SK-N-SH (cell line): ENCODE results near the gene KRT39. TPM values are rescaled to one million over a fixed set of nuclear protein-coding genes. Genes with fewer than 3 reads are reported as not detected.

ENCODE experiments used
- CTCF ChIA-PET: fragments of 300-600, 350-600 bp; formaldehyde crosslinking; extraction: SDS; loops from one replicate; lab custom pipeline; 2021; lab: Yijun Ruan, JAX
- POLR2A ChIA-PET: fragments of 350-600 bp; sonication (Branson Sonifier 250); formaldehyde crosslinking; extraction: SDS; loops from one replicate; lab custom pipeline; 2020; ENCODE audit warnings: antibody characterized with exemption, inconsistent platforms; lab: Yijun Ruan, JAX
- DNase-seq: peaks from one replicate; pipeline ENCODE4 v3.0.0; 2012
- H2AFZ ChIP-seq: fragments of 200-600 bp; sonication (generic); 2 replicates; pipeline ENCODE4 v1.8.1; 2016; ENCODE audit warnings: antibody characterized with exemption, mild to moderate bottlenecking, low read depth
- H3F3A ChIP-seq: fragments of 200-600 bp; sonication (generic); replicated peaks from 2 replicates; pipeline ENCODE3; 2016; ENCODE audit warnings: antibody characterized with exemption, mild to moderate bottlenecking; ENCODE audit not compliant: insufficient read depth
- H3K27ac ChIP-seq, 2 experiments: fragments of 200-500 bp in 1 of 2; fragments of 200-600 bp in 1 of 2; sonication (Bioruptor generic) in 1 of 2; sonication (generic), shearing (Covaris generic) in 1 of 2; 2 replicates each; pipeline versions ENCODE4 v1.5.1 to v1.6.1; 2014 to 2016; ENCODE audit warnings: low read depth in 2 of 2, inconsistent platforms in 1 of 2, low read length in 1 of 2, mild to moderate bottlenecking in 1 of 2, mixed read lengths in 1 of 2
- H3K27me3 ChIP-seq: fragments of 200-600 bp; sonication (generic), shearing (Covaris generic); 2 replicates; pipeline ENCODE4 v1.6.1; 2016; ENCODE audit warnings: mixed run types; ENCODE audit not compliant: insufficient read depth
- H3K36me3 ChIP-seq, 2 experiments: fragments of 200-500 bp in 1 of 2; fragments of 200-600 bp in 1 of 2; sonication (Bioruptor generic) in 1 of 2; sonication (generic) in 1 of 2; replicated peaks in 1 of 2; 2 replicates each; pipeline versions ENCODE3 to v1.5.1; 2014 to 2016; ENCODE audit warnings: low read length in 1 of 2, mild to moderate bottlenecking in 1 of 2; ENCODE audit not compliant: insufficient read depth in 2 of 2, control insufficient read depth in 1 of 2
- H3K4me1 ChIP-seq, 2 experiments: fragments of 200-500 bp in 1 of 2; fragments of 200-600 bp in 1 of 2; sonication (Bioruptor generic) in 1 of 2; sonication (generic), shearing (Covaris generic) in 1 of 2; 2 replicates each; pipeline versions ENCODE4 v1.5.1 to v1.6.1; 2014 to 2016; ENCODE audit warnings: low read depth in 1 of 2, low read length in 1 of 2, mixed run types in 1 of 2; ENCODE audit not compliant: insufficient read depth in 2 of 2, control insufficient read depth in 1 of 2
- H3K4me2 ChIP-seq: fragments of 200-600 bp; sonication (generic), shearing (Covaris generic); 2 replicates; pipeline ENCODE4 v1.6.1; 2017; ENCODE audit warnings: mixed run types
- H3K4me3 ChIP-seq, 2 experiments: fragments of 200-500 bp in 1 of 2; fragments of 200-600 bp in 1 of 2; sonication (Bioruptor generic) in 1 of 2; sonication (generic), shearing (Covaris generic) in 1 of 2; 2 replicates each; pipeline versions ENCODE4 v1.5.1 to v1.8.1; 2014 to 2016; ENCODE audit warnings: low read depth in 2 of 2, inconsistent platforms in 1 of 2, low read length in 1 of 2, mild to moderate bottlenecking in 1 of 2, mixed read lengths in 1 of 2, moderate library complexity in 1 of 2
- H3K79me2 ChIP-seq: fragments of 200-600 bp; sonication (generic); 2 replicates; pipeline ENCODE4 v1.8.1; 2017; ENCODE audit warnings: mild to moderate bottlenecking; ENCODE audit not compliant: insufficient read depth
- H3K9ac ChIP-seq: fragments of 200-600 bp; sonication (generic); 2 replicates; pipeline ENCODE4 v1.6.1; 2017; ENCODE audit warnings: mixed run types
- H3K9me2 ChIP-seq: fragments of 200-600 bp; sonication (generic); 2 replicates; pipeline ENCODE4 v1.6.1; 2017; ENCODE audit warnings: mixed run types
- H3K9me3 ChIP-seq: fragments of 200-600 bp; sonication (generic); 2 replicates; pipeline ENCODE4 v1.6.1; 2017; ENCODE audit warnings: mixed run types, mild to moderate bottlenecking, moderate library complexity
- H4K20me1 ChIP-seq: fragments of 200-600 bp; sonication (generic); 2 replicates; pipeline ENCODE4 v1.6.1; 2017; ENCODE audit warnings: mild to moderate bottlenecking, mixed run types; ENCODE audit not compliant: insufficient read depth
- CHD2 ChIP-seq: fragments of 150-350 bp; IDR thresholded peaks from 2 replicates; pipeline ENCODE4 v1.6.1; 2018; ENCODE audit warnings: low read length; ENCODE audit not compliant: partially characterized antibody
- EP300 ChIP-seq, 2 experiments: IDR thresholded peaks; 2 replicates each; pipeline versions ENCODE4 v1.4.0 to v1.6.1; 2012; ENCODE audit warnings: borderline replicate concordance in 1 of 2, low read depth in 1 of 2, low read length in 1 of 2
- EZH2phosphoT487 ChIP-seq: fragments of 200-600 bp; sonication (generic); IDR thresholded peaks from 2 replicates; pipeline ENCODE4 v1.6.1; 2017; ENCODE audit warnings: low read depth, mixed run types, mild to moderate bottlenecking, antibody characterized with exemption, moderate library complexity, borderline replicate concordance
- FOSL2 ChIP-seq: IDR thresholded peaks from 2 replicates; pipeline ENCODE4 v1.4.0; 2012; ENCODE audit warnings: low read depth, mild to moderate bottlenecking, moderate library complexity, borderline replicate concordance
- GATA2 ChIP-seq: sonication (generic); formaldehyde crosslinking; IDR thresholded peaks from 2 replicates; pipeline ENCODE4 v1.5.0; 2020; ENCODE audit warnings: mild to moderate bottlenecking, missing genetic modification reagents
- IRF3 ChIP-seq: fragments of 150-350 bp; IDR thresholded peaks from 2 replicates; pipeline ENCODE4 v1.6.1; 2016; ENCODE audit warnings: mild to moderate bottlenecking, low read depth, low read length
- JUND ChIP-seq: IDR thresholded peaks from 2 replicates; pipeline ENCODE4 v1.4.0; 2012
- MEF2A ChIP-seq: IDR thresholded peaks from 2 replicates; pipeline ENCODE4 v1.4.0; 2012; ENCODE audit warnings: low read depth, borderline replicate concordance
- NFIC ChIP-seq: IDR thresholded peaks from 2 replicates; pipeline ENCODE4 v1.4.0; 2012; ENCODE audit warnings: borderline replicate concordance
- POLR2AphosphoS5 ChIP-seq: IDR thresholded peaks from 2 replicates; pipeline ENCODE4 v1.6.1; 2012; ENCODE audit warnings: low read depth, low read length
- RCOR1 ChIP-seq: fragments of 150-350 bp; IDR thresholded peaks from 2 replicates; pipeline ENCODE4 v1.6.1; 2017; ENCODE audit warnings: antibody characterized with exemption, low read length
- RFX5 ChIP-seq: IDR thresholded peaks from 2 replicates; pipeline ENCODE4 v1.6.1; 2012; ENCODE audit warnings: mild to moderate bottlenecking, improper control_type of control experiment, low read length
- RXRA ChIP-seq: IDR thresholded peaks from 2 replicates; pipeline ENCODE4 v1.4.0; 2012; ENCODE audit warnings: low read depth, mild to moderate bottlenecking, borderline replicate concordance
- SMC3 ChIP-seq: IDR thresholded peaks from 2 replicates; pipeline ENCODE4 v1.6.1; 2012; ENCODE audit warnings: low read depth, low read length, improper control_type of control experiment
- USF1 ChIP-seq: IDR thresholded peaks from 2 replicates; pipeline ENCODE4 v1.4.0; 2012; ENCODE audit warnings: low read depth, borderline replicate concordance
- WGBS: methylation state at CpG from one replicate; pipeline ENCODE4 v1.1.6; 2017; ENCODE audit warnings: low lambda C conversion rate; 5-methylcytosine and 5-hydroxymethylcytosine counted together
- polyA plus RNA-seq, 3 experiments: library from polyadenylated mRNA; depleted of rRNA; stranded (reverse); fragments of >200 nt; gene quantifications; 2 replicates each; pipeline ENCODE4 v1.2.3, GENCODE V29; 2012
- TF ChIP-seq, protein P1 (sequence below): IDR thresholded peaks from 2 replicates; pipeline ENCODE4 v1.4.0; 2012; ENCODE audit warnings: low read depth, borderline replicate concordance
- TF ChIP-seq, protein P2 (sequence below): fragments of 150-350 bp; IDR thresholded peaks from 2 replicates; pipeline ENCODE4 v1.6.1; 2017; ENCODE audit warnings: antibody characterized with exemption, low read length, low read depth, borderline replicate concordance
- TF ChIP-seq, protein P3 (sequence below): IDR thresholded peaks from 2 replicates; pipeline ENCODE4; 2012
- TF ChIP-seq, protein P4 (sequence below): IDR thresholded peaks from 2 replicates; pipeline ENCODE4 v1.6.1; 2012; ENCODE audit warnings: mild to moderate bottlenecking, low read depth, low read length, moderate library complexity

KRT39 gene
- polyA plus RNA-seq, 1 of the 3 experiments (the other 2 are of a cell fraction), result not detected

- TF ChIP-seq MEF2A (no peak), IRF3 (no peak), NFIC (no peak), GATA2 (CRISPR knock-in tag) (no peak), POLR2AphosphoS5 (no peak), RFX5 (no peak), JUND (no peak), EP300 (IDR thresholded peaks at IDR 0.05; ENCODE audit: borderline replicate concordance in 1 of 2, low read depth in 1 of 2, low read length in 1 of 2) (no peak), CHD2 (no peak), SMC3 (no peak), USF1 (no peak), RCOR1 (no peak), RXRA (no peak), FOSL2 (no peak), EZH2phosphoT487 (no peak)
- TF ChIP-seq, protein P1, sequence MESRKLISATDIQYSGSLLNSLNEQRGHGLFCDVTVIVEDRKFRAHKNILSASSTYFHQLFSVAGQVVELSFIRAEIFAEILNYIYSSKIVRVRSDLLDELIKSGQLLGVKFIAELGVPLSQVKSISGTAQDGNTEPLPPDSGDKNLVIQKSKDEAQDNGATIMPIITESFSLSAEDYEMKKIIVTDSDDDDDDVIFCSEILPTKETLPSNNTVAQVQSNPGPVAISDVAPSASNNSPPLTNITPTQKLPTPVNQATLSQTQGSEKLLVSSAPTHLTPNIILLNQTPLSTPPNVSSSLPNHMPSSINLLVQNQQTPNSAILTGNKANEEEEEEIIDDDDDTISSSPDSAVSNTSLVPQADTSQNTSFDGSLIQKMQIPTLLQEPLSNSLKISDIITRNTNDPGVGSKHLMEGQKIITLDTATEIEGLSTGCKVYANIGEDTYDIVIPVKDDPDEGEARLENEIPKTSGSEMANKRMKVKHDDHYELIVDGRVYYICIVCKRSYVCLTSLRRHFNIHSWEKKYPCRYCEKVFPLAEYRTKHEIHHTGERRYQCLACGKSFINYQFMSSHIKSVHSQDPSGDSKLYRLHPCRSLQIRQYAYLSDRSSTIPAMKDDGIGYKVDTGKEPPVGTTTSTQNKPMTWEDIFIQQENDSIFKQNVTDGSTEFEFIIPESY, result no peak
- TF ChIP-seq, protein P2, sequence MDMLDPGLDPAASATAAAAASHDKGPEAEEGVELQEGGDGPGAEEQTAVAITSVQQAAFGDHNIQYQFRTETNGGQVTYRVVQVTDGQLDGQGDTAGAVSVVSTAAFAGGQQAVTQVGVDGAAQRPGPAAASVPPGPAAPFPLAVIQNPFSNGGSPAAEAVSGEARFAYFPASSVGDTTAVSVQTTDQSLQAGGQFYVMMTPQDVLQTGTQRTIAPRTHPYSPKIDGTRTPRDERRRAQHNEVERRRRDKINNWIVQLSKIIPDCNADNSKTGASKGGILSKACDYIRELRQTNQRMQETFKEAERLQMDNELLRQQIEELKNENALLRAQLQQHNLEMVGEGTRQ, result no peak
- TF ChIP-seq, protein P3, sequence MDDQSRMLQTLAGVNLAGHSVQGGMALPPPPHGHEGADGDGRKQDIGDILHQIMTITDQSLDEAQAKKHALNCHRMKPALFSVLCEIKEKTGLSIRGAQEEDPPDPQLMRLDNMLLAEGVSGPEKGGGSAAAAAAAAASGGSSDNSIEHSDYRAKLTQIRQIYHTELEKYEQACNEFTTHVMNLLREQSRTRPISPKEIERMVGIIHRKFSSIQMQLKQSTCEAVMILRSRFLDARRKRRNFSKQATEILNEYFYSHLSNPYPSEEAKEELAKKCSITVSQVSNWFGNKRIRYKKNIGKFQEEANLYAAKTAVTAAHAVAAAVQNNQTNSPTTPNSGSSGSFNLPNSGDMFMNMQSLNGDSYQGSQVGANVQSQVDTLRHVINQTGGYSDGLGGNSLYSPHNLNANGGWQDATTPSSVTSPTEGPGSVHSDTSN, result no peak
- TF ChIP-seq, protein P4, sequence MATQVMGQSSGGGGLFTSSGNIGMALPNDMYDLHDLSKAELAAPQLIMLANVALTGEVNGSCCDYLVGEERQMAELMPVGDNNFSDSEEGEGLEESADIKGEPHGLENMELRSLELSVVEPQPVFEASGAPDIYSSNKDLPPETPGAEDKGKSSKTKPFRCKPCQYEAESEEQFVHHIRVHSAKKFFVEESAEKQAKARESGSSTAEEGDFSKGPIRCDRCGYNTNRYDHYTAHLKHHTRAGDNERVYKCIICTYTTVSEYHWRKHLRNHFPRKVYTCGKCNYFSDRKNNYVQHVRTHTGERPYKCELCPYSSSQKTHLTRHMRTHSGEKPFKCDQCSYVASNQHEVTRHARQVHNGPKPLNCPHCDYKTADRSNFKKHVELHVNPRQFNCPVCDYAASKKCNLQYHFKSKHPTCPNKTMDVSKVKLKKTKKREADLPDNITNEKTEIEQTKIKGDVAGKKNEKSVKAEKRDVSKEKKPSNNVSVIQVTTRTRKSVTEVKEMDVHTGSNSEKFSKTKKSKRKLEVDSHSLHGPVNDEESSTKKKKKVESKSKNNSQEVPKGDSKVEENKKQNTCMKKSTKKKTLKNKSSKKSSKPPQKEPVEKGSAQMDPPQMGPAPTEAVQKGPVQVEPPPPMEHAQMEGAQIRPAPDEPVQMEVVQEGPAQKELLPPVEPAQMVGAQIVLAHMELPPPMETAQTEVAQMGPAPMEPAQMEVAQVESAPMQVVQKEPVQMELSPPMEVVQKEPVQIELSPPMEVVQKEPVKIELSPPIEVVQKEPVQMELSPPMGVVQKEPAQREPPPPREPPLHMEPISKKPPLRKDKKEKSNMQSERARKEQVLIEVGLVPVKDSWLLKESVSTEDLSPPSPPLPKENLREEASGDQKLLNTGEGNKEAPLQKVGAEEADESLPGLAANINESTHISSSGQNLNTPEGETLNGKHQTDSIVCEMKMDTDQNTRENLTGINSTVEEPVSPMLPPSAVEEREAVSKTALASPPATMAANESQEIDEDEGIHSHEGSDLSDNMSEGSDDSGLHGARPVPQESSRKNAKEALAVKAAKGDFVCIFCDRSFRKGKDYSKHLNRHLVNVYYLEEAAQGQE, result no peak
- H3K27ac ChIP-seq, result no peak overlapping the region
Observed at GRCh38 chr17:40958086-40958953, 8.4 kb downstream of the KRT39 start.

More at GRCh38 chr17:40958086-40958953, 8.4 kb downstream of the KRT39 start:
- Histone ChIP-seq H3K4me2 (no peak overlapping the region), H3K9me2 (no peaks in the 10 kb centered on the region), H3K4me1 (peaks cover 0 to 5% of the 10 kb centered on the region in 2 experiments; a peak in 1 of 4 replicates), H4K20me1 (no peaks in the 10 kb centered on the region), H3K79me2 (no peaks in the 10 kb centered on the region), H3K36me3 (no peaks in the 10 kb centered on the region), H3K27me3 (no peaks in the 10 kb centered on the region; the same call in 1 of the 2 replicates), H3K4me3 (no peak overlapping the region), H3F3A (no peaks in the 10 kb centered on the region), H3K9ac (no peak overlapping the region), H3K9me3 (no peaks in the 10 kb centered on the region), H2AFZ (no peak overlapping the region)
- POLR2A ChIA-PET, result no interaction called here
- DNase-seq, result no peak
- CTCF ChIA-PET, result interaction anchor here (0.8 to 1.5 kb wide), 4 partner anchors 155 to 705 kb away, joined by 3 to 6 read pairs (median 4); no protein-coding TSS in a partner anchor
- 24% methylated on average over 12 of the region's 12 CpGs for WGBS
